Measurements from ENCODE around the gene ELMOD1.

- TF ChIP-seq, protein P1, sequence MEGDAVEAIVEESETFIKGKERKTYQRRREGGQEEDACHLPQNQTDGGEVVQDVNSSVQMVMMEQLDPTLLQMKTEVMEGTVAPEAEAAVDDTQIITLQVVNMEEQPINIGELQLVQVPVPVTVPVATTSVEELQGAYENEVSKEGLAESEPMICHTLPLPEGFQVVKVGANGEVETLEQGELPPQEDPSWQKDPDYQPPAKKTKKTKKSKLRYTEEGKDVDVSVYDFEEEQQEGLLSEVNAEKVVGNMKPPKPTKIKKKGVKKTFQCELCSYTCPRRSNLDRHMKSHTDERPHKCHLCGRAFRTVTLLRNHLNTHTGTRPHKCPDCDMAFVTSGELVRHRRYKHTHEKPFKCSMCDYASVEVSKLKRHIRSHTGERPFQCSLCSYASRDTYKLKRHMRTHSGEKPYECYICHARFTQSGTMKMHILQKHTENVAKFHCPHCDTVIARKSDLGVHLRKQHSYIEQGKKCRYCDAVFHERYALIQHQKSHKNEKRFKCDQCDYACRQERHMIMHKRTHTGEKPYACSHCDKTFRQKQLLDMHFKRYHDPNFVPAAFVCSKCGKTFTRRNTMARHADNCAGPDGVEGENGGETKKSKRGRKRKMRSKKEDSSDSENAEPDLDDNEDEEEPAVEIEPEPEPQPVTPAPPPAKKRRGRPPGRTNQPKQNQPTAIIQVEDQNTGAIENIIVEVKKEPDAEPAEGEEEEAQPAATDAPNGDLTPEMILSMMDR (IDR thresholded peaks at IDR 0.05), result no peak
- no peak for TF ChIP-seq POLR2A (IDR thresholded peaks at IDR 0.05)
These were observed 3.8 kb downstream of the ELMOD1 start for GRCh38 chr11:107594736-107595135.
